NCI-H1436 (cell line): Measurements from ENCODE around the gene MAGEA8.
"Not testable (repeated sequence)": the region's sequence is repeated elsewhere in the genome, so short reads cannot be mapped to it uniquely, and the experiment has no call there.

Source experiments
- DNase-seq: peaks from one replicate; lab custom pipeline; 2025; lab: John Stamatoyannopoulos, UW

The MAGEA8 gene

DNA sequence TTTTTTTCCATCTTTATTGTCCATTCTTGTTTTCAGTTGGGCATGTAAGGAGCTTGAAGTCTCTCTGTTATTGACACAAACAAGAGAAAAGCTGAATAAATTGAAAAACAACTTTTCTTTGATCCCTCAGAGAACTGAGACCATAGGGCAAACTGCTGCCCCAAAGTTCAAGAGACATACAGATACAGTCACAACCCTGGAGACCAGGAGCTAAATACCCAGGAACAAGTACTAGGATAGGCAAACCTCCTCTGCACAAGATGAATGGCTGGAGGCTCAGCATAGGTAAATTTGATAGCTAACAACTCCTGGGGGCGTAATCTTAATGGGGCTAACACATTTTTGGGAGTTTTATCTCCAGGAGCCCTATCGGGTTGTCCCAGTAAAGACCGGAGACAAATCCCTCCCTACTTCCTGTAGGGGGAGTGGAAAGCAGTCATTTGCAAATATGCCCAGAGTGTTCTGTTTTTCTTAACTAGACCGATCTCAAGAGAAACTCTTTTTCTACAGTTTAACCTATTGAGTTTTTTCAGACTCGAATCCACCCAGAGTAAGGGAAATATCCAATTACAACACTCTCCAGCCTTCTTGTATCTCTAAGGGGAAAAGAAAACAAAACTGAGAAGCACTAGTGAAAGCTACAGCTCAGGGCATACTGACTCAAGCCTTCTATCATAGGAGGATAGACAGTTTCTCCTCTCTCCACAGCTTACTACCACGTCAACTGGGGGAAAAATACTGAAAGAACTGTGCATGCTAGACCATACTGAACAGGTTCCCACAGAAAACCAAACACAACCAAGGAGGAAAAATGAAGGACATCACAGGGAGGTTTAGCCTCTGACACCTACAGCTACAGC is 23.1 kb downstream of the MAGEA8 start:
- DNase-seq: no peak

DNA sequence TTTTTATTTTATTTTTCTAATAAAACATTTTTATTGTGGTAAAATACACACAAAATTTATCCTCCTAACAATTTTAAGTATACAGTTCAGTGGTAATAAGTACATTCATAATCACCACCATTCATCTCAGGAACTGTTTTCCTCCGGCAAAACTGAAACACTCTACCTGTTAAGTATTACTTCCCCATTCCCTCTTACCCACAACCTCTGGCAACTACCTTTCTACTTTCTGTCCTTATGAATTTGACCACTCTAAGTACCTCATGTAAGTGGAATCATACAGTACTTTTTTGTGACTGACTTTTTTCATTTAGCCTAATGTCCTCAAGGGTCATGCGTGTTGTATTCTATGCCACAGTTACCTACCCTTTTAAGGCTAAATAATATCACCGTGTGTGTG is 27.3 kb downstream of the MAGEA8 start:
- no peak for DNase-seq

DNA sequence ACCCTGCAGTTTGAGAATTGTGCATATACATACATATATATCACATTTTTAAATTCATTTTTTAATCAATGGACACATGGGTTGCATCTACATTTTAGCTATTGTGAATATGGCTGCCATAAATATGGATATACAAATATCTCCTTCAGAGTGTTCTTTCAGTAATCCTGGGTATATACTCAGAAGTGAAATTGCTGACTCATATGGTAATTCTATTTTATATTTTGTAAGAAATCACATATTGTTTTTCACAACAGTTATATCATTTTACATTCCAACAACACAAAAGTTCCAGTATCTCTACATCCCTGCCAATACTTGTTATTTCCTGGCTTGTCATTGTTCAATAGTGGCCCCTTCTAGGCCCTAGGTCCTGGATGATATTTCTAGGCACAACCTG is 27.7 kb downstream of the MAGEA8 start:
- DNase-seq: no peak

DNA sequence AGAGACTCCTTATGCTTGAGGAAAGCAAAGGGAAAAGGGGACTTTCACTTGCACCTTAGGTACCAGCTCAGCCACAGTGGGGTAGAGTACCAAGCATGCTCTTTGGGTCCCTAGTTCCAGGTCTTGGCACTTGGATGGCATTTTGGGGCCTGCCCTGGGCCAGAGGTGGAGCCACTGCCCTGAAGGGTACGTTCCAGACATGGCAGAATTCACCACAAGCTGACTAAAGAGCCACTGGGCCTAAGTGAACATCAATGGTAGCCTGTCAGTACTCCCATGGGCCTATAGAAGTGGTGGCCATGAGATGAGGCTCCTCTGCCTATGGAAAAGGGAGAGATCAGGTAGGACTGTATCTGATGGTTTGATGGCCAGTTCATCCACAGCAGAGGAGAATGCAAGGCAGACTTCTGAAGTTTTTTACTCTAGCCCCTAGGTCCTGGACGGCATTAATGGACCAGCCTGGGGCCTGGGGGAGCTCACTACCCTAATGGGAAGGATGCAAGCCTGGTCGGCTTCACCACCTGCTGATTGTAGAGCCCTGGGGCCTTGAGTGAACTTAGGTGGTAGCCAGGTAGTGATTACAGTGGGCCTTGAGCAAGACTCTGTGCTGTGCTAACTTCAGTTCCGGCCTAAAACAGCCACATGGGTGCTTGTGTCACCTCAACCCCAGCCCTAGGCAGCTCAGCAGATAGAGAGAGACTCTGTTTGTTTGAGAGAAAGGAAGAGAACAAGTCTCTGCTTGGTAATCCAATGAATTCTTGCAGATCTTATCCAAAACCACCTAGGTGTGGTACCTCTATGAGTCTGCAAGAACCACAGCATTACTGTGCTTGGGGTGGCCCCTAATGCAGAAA is 28.6 kb downstream of the MAGEA8 start:
- no peak for DNase-seq

DNA sequence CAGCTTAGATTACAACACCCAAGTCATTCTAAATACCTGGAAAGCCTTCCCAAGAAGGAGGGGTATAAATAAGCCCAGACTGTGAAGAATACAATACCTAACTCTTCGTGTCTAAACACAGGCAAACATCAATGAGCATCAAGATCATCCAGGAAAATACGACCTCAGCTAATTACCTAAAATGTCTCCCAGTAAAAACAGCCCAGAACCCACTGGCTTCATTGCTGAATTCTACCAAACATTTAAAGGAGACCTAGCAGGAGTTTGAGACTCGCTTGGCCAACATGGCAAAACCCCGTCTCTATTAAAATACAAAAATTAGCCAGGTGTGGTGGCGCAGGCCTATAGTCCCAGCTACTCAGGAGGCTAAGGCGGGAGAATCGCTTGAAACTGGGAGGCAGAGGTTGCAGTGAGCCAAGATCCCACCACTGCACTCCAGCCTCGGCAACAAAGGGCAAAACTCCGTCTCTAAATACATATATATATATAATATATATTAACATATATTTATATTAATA is 29.3 kb downstream of the MAGEA8 start:
- peak; percentile 9 for DNase-seq

DNA sequence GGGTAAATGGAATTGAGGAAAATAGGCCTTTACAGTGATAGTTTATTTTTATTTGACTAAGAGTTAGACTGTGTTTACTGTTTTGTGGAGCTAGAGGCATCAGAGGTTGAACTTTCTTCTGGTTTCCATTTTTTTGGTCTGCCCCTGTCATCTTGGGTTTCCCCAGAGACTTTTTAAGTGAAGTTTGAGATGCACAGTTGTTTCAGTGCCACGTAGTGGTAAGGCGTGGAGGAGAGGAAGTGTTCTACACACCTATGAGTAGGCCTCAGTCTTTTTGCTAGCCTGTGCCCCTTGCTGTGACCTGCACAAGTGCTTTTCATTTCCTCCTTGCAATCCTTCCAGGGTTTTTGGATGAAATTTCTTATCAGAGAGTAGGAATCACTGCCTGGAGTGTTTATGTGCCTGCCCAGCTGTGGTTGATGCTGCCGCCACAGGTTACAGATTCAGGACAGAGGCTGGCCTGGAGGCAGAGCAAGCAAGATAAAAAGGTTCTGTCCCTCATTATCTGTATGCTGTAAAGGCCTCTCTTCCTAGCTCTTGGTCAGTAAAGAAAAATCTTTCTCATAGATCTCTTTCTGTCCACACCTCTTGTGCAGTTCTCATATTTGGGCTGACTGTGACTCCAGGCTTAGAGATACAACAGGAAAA is 35.9 kb downstream of the MAGEA8 start:
- no peak for DNase-seq

DNA sequence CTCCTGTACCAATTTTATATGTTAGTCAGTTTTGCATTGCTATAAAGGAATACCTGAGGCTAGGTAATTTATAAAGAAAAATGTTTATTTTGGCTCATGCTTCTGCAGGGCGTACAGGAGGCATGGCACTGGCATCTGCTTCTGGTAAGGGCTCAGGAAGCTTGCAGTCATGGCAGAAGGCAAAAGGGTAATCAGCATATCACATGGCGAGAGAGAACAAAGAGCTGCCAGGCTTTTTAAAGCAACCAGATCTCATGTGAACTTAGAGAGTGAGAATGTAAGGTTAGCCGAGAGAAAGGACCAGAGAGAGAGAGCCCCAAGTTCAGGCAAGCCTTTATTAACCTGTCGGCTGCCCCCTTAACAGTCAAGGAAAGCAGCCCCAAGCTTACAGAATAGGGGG is 42.9 kb downstream of the MAGEA8 start:
- DNase-seq: not testable (repeated sequence)

DNA sequence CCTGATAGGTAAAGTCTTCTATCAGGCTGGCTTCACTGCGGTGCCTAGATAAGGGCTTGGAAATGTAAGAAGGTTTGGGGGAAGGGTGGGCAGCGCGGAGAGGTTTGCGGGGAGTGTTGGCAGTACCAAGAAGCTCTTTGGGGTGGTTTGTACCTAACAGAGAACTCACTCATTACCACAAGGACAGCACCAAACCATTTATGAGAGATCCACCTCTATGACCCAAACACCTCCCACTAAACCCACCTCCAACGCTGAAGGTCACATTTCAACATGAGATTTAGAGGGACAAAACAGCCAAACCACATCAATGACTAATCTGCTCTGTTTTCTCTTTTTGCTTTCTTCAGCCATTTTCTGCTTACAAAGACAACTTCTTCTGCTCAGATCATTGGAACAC is 43.5 kb downstream of the MAGEA8 start:
- not testable (repeated sequence) for DNase-seq

DNA sequence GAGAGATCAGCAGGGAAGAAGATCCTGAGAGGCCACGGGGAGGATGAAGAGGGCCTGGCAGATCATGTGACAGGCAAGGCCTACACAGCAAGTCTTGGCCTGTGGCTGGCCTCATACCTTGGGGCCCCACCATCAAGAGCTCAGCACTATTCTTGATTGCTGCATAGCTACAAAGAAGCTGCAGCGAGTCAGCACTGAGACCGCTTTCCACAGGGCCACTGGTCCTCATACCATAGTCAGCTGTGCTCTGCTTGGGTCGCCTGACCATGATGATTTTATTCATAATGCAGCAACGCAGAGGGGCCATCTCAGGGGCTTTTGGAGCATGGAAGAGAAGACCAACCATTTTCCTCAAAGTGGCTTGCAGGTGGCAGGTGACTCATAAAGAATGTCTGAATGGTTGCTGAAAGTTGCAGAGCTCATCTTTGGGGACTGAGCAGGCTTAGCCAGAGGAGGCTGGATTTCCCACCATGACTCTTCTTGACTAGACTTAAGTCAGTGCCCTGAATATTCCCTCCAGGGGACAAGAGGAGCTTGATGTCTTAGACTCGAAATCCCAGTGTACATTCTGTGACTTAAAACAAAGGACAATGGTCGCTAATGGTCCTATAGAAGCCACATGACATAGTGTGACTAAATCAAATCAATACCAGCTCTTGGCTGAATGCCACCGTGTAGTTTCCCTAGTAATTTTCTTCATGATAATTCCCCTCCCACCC is 46.4 kb downstream of the MAGEA8 start:
- not testable (repeated sequence) for DNase-seq

DNA sequence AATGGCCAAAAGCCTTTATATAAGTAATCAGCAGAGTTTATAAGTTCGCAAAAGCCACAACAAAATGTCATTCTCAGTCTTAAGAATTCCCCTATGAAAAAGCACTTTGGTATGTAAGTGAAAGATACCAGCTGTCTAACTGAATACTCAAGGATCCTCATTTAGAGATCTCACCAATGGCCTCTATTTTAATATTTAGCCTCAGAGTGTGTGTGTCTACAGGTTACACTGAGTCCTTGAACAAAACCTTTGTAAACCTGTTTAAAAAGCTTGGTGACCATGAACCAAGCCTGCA is 46.9 kb downstream of the MAGEA8 start:
- not testable (repeated sequence) for DNase-seq

DNA sequence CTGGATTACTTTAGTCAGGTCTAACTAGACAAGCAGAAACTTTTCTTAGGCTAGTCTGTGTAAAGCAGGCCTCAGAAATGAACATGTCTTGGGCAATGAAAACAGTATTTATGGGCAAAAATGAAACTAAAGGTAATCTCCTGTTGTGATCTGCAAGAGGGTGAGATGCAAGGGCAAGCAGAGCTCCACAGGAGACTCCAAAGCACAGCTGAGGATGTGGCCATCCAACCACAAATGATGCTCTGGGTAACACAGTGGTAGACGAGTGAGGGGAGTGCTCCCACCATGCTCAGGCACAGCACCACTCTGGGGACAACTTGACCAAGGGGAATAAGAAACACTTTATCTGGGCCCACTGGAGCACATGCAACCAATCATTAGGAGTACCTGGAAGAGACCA is 47.7 kb downstream of the MAGEA8 start:
- DNase-seq: not testable (repeated sequence)

DNA sequence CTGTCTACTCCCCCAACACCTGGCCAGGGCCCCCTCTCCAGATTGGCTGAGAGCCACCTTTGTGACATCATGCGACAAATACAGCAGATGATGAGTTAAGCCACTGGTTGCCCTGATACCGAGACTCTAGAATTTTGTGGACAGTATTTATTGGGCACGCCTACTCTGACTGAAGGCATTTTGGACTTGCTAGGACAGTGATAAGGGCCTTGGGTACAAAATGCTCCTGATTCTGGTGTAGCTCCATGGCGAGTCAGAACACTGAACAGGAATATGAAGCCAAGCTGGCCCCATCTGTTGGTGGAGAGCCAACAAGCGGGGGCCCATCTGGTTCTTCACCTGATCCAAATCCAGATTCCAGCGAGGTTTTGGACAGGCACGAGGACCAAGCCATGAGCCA is 48.4 kb downstream of the MAGEA8 start, which contains the start of gene HSFX4:
Gene HSFX4 (plus strand): TSS at position 174 of the 400 bp plus-strand sequence. CDS start 72 bp downstream, at position 246.
- not testable (repeated sequence) for DNase-seq

DNA sequence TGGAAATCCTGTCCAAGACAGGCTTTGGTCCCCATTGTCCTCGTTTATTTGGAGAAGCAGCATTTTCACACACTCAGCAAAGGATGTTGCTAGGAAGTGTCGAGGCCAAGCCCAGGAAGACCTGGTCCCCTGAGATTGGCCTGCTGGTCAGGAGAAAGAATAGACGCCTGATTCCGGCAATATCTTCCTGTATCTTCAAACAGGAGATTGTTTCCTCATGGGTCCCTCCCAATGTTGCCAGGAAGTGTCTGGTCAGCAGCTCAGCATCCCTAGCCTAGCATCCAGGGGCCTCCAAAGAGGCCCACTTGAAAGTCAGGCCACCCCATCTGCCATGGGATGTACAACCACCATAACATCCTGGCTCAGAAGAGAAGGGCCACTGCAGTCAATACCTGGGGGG is 50.4 kb downstream of the MAGEA8 start:
- not testable (repeated sequence) for DNase-seq

DNA sequence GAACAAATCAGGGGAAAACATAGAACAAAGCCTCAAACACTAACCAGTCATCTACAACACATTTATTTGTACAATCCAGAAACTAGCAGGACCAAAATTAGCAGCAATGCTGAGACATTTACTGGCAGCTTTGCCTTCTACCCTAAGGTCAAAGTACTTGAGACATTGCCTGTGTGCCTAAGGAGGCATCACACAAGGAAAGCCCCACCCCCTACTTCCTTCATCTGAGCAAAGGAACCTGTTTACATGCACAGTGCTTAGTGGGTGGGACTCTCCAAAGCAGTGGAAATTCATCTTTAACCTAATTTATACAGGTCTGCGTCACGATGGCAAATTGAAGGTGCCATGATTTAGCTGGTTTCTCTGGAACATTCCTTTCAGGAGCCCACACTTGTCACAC is 51.2 kb downstream of the MAGEA8 start:
- DNase-seq: not testable (repeated sequence)

DNA sequence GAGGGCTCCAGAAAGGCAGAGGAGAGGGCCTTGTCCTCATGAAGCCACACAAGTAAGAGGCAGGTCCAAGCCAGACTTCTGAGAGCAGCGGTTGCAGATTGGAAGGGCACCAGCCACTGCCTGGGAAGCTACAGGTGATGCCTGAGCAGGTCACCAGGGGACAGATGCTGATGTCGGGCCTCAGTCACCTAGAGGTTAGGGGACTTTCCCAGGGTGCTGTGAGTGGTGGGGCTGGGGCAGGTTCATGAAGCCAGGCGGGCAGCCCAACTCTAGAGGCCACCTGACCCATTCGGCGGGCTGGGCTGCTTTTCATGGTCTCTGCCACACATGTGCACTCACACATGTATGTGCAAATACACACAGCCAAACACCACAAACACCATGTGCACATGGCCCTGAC is 52.0 kb downstream of the MAGEA8 start:
- not testable (repeated sequence) for DNase-seq

DNA sequence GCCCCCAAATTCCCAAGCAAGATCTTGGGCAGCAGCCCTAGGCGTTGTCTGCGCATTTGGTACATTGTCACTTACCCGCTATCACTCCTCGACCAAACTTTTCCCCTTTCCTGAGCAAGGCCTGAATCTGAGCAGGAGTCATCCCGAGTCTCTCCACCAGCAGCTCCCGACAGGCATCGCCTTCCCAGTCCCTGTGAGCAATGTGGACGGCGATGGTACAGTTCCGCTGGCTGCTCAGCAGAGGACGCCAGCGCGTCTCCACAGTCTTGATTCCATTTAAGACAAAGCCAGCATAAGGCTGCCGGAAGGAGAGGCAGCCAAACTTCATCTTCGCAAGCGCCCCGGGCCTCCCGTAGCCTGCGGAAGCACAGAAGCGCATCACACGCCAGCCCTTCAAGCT is 52.6 kb downstream of the MAGEA8 start:
- DNase-seq: not testable (repeated sequence)
